Nasal cavity respiratory epithelium epithelial cell of viscerocranial mucosa (primary cell): ENCODE data around the gene C1QTNF12. TPM values are rescaled to one million over a fixed set of nuclear protein-coding genes. Genes with fewer than 3 reads are reported as not detected.

Experiments
- total RNA-seq: library from RNA; depleted of rRNA; stranded (reverse); fragments of >200 nt; gene quantifications from 2 replicates; pipeline ENCODE4 v1.2.3, GENCODE V29; 2014

Gene C1QTNF12
- total RNA-seq: 0.93 and 1.4 TPM in 2 replicates

GRCh38 chr1:1246577-1247340, at the start of gene C1QTNF12:
TSS of gene C1QTNF12 (minus strand) at chr1:1246722. CDS start at chr1:1246690, 32 bp downstream.

GRCh38 chr1:1273512-1274298, 27.2 kb upstream of the C1QTNF12 start, which contains the start of gene UBE2J2:
TSS of gene UBE2J2 (minus strand) at chr1:1273854. CDS start at chr1:1267992, 5,862 bp downstream.

GRCh38 chr1:1232208-1232795, 14.2 kb downstream of the C1QTNF12 start, which contains the start of gene B3GALT6:
TSS of gene B3GALT6 (plus strand) at chr1:1232237. CDS start at chr1:1232279, 42 bp downstream.

GRCh38 chr1:1231400-1232207, 14.9 kb downstream of the C1QTNF12 start, which contains the start of gene SDF4:
TSS of gene SDF4 (minus strand) at chr1:1232001. CDS start at chr1:1228772, 3,229 bp downstream.

GRCh38 chr1:1213345-1214265, 32.9 kb downstream of the C1QTNF12 start, which contains the start of gene TNFRSF4:
TSS of gene TNFRSF4 (minus strand) at chr1:1214153. CDS start at chr1:1214127, 26 bp downstream.

GRCh38 chr1:1206376-1206965, 40.1 kb downstream of the C1QTNF12 start, which contains the start of gene TNFRSF18:
TSS of gene TNFRSF18 (minus strand) at chr1:1206592. CDS start at chr1:1206571, 21 bp downstream.

Other genes starting within 250 kb of the C1QTNF12 start
- 34.5 and 46.5 TPM in 2 replicates for gene HES4, start 246.6 kb downstream of the C1QTNF12 start, total RNA-seq
- gene ISG15, start 233.2 kb downstream of the C1QTNF12 start, total RNA-seq: 25.1 and 119 TPM in 2 replicates
- 157 and 485 TPM in 2 replicates for gene AGRN, start 226.6 kb downstream of the C1QTNF12 start, total RNA-seq
- gene RNF223, start 172.4 kb downstream of the C1QTNF12 start, total RNA-seq: 2.6 and 14.7 TPM in 2 replicates
- 6.5 and 9.3 TPM in 2 replicates for gene C1orf159, start 130.6 kb downstream of the C1QTNF12 start, total RNA-seq
- 0.28 TPM in 1 of 2 replicates, not detected in the other for gene TTLL10, start 72.8 kb downstream of the C1QTNF12 start, total RNA-seq
- 0.34 and 1.5 TPM in 2 replicates for gene TNFRSF18, start 40.1 kb downstream of the C1QTNF12 start, total RNA-seq
- 0.14 TPM in 1 of 2 replicates, not detected in the other for gene TNFRSF4, start 32.6 kb downstream of the C1QTNF12 start, total RNA-seq
- gene SDF4, start 14.7 kb downstream of the C1QTNF12 start, total RNA-seq: 76.9 and 124 TPM in 2 replicates
- 24.4 and 25.6 TPM in 2 replicates for gene B3GALT6, start 14.5 kb downstream of the C1QTNF12 start, total RNA-seq
- 46.3 and 60.5 TPM in 2 replicates for gene UBE2J2, start 27.1 kb upstream of the C1QTNF12 start, total RNA-seq
- 0.68 and 1.4 TPM in 2 replicates for gene SCNN1D, start 33.7 kb upstream of the C1QTNF12 start, total RNA-seq
- gene ACAP3, start 61.2 kb upstream of the C1QTNF12 start, total RNA-seq: 17.4 and 57.2 TPM in 2 replicates
- 16.9 and 25.6 TPM in 2 replicates for gene PUSL1, start 61.9 kb upstream of the C1QTNF12 start, total RNA-seq
- 55.4 and 66.1 TPM in 2 replicates for gene INTS11, start 77.9 kb upstream of the C1QTNF12 start, total RNA-seq
- 19.8 and 32.1 TPM in 2 replicates for gene CPTP, start 78.1 kb upstream of the C1QTNF12 start, total RNA-seq
- gene TAS1R3, start 84.6 kb upstream of the C1QTNF12 start, total RNA-seq: under 0.01 and 0.36 TPM in 2 replicates
- gene DVL1, start 102.7 kb upstream of the C1QTNF12 start, total RNA-seq: 204 and 206 TPM in 2 replicates
- gene MXRA8, start 111.8 kb upstream of the C1QTNF12 start, total RNA-seq: 0.34 and 1.1 TPM in 2 replicates
- 60.4 and 110 TPM in 2 replicates for gene AURKAIP1, start 128.5 kb upstream of the C1QTNF12 start, total RNA-seq
- 57.4 and 139 TPM in 2 replicates for gene CCNL2, start 152.6 kb upstream of the C1QTNF12 start, total RNA-seq
- gene MRPL20, start 160.6 kb upstream of the C1QTNF12 start, total RNA-seq: 50.2 and 56.3 TPM in 2 replicates
- 4.4 and 18.2 TPM in 2 replicates for gene ANKRD65, start 174.6 kb upstream of the C1QTNF12 start, total RNA-seq
- gene VWA1, start 189.0 kb upstream of the C1QTNF12 start, total RNA-seq: 2.1 and 18.4 TPM in 2 replicates
- gene ATAD3C, start 203.0 kb upstream of the C1QTNF12 start, total RNA-seq: 0.34 and 1.1 TPM in 2 replicates
- 16.4 and 24.2 TPM in 2 replicates for gene ATAD3B, start 225.0 kb upstream of the C1QTNF12 start, total RNA-seq